ENCODE results near the gene NFATC2.

NFATC2 gene

DNA sequence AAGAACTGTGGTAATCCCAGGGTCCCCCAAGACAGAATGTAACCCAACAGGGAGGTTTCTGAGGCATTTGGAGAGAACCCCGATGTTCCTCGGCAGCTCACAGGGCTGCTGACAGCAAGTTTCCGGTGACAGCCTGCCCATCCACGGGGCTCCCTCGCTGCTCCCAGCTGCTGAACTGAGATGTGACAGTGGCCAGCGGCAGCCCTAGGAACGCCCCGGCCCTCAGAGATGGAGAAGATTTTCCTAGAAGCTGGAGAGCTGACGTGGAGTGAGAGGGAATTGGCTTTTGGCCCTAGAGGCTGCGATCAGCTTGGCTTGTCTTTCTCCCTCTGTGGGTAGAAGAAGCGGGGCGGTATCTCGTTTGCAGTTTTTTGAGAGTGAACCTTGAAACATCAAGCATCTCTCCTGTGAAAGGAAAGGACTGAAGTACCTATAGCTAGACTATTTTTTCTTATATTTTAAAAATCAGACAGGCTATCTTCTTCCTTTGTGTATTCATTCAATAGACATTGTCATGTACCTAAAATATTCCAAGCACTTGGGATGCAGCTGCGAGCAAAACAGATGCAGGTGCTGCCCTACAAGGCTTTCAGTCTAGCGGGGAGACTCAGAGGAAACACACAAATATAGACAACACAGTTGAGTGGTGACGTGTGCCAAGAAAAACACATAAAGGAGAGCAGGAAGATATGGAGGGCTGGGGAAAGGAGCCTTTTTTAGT is 28.4 kb upstream of the NFATC2 start:
- no peak for TF ChIP-seq POLR2AphosphoS5 (IDR thresholded peaks at IDR 0.05; ENCODE audit: low read depth, low read length)
- TF ChIP-seq FOXP2 (optimal IDR thresholded peaks at IDR 0.05; ENCODE audit: borderline replicate concordance, extremely low read depth, extremely low read length, insufficient read depth): no peak
- no peak for TF ChIP-seq SIN3A (IDR thresholded peaks at IDR 0.05; ENCODE audit: borderline replicate concordance, insufficient read depth, low read length)

DNA sequence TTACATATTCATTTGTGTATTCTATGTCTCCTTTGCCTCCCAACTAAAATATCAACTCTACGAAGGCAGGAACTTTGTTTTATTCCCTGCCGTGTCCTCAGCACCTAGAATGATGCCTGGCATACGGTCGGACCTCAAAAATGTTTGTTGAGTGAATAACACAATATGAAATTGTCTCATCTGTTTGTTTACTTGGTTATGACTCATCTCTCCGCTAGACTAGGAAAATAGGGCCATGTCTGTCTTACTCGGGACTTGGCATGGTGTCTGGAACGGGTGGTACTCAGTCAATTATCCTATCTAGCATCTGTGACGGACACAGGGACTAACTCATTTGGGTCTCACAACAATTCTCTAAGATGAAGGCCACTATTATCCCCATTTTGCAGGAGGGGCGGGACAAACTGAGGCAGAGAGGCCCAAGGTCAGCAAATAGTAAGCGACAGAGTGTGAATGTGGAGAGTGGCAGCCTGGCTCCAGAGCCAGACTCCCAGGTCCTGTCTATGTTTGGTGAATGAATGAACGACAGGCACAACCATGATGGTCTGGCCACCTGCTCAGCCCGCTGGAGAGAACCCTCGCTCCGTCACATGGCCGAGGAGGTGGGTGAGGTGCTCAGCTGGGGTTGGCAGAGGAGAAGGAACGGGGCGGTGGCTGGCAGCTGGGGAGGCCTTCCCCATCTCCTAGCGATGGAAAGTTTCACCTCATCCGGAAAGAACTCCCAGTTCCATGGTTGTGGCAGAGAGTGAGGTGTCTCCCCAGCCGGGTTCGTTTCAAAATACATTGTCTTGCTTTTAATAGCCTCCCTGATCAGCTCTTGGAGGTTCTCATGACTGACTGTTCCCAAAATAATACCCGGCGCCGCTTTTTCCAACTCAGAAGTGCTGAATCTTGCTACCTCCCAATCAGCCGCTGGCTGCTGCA is 27.6 kb upstream of the NFATC2 start:
- TF ChIP-seq POLR2AphosphoS5 (IDR thresholded peaks at IDR 0.05; ENCODE audit: low read depth, low read length) (no peak), REST (IDR thresholded peaks at IDR 0.05; ENCODE audit: insufficient read depth in 1 of 2, low read depth in 2 of 2, low read length in 2 of 2) (no peak), SIN3A (IDR thresholded peaks at IDR 0.05; ENCODE audit: borderline replicate concordance, insufficient read depth, low read length) (no peak), FOXP2 (optimal IDR thresholded peaks at IDR 0.05; ENCODE audit: borderline replicate concordance, extremely low read depth, extremely low read length, insufficient read depth) (no peak), TAF1 (IDR thresholded peaks at IDR 0.05; ENCODE audit: borderline replicate concordance, insufficient read depth, low read length) (no peak)

DNA sequence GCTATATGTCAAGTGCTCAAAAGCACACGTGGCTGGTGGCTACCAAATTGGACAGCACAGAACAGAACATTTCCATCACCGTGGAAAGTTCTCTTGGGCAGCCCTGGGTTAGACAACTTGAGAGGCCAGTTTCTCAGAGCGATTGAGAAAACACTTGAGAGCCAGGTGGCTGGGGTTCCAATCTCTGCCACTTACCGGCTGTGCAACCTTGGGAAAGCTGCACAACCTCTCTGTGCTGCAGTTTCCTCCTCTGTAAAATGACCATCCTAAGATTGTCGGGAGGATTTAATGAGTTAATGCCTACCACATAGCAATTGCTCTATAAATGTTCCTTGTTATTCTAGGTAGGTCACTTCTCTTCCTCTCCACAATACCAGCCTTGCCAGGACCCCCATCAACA is 25.1 kb upstream of the NFATC2 start:
- no peak for TF ChIP-seq POLR2AphosphoS5 (IDR thresholded peaks at IDR 0.05; ENCODE audit: low read depth, low read length)
- no peak for TF ChIP-seq FOXP2 (optimal IDR thresholded peaks at IDR 0.05; ENCODE audit: borderline replicate concordance, extremely low read depth, extremely low read length, insufficient read depth)
- no peak for TF ChIP-seq TAF1 (IDR thresholded peaks at IDR 0.05; ENCODE audit: borderline replicate concordance, insufficient read depth, low read length)
- no peak for TF ChIP-seq SIN3A (IDR thresholded peaks at IDR 0.05; ENCODE audit: borderline replicate concordance, insufficient read depth, low read length)
- no peak for TF ChIP-seq REST (IDR thresholded peaks at IDR 0.05; ENCODE audit: insufficient read depth in 1 of 2, low read depth in 2 of 2, low read length in 2 of 2)

- TF ChIP-seq SIN3A (IDR thresholded peaks at IDR 0.05; ENCODE audit: borderline replicate concordance, insufficient read depth, low read length) (no peak), TAF1 (IDR thresholded peaks at IDR 0.05; ENCODE audit: borderline replicate concordance, insufficient read depth, low read length) (no peak), REST (IDR thresholded peaks at IDR 0.05; ENCODE audit: insufficient read depth in 1 of 2, low read depth in 2 of 2, low read length in 2 of 2) (no peak), FOXP2 (optimal IDR thresholded peaks at IDR 0.05; ENCODE audit: borderline replicate concordance, extremely low read depth, extremely low read length, insufficient read depth) (no peak), POLR2AphosphoS5 (IDR thresholded peaks at IDR 0.05; ENCODE audit: low read depth, low read length) (no peak)
Observed at GRCh38 chr20:51566594-51566993, 24.1 kb upstream of the NFATC2 start.

GRCh38 chr20:51565298-51566144 is 23.0 kb upstream of the NFATC2 start:
- TF ChIP-seq SIN3A (IDR thresholded peaks at IDR 0.05; ENCODE audit: borderline replicate concordance, insufficient read depth, low read length) (no peak), FOXP2 (optimal IDR thresholded peaks at IDR 0.05; ENCODE audit: borderline replicate concordance, extremely low read depth, extremely low read length, insufficient read depth) (no peak), REST (IDR thresholded peaks at IDR 0.05; ENCODE audit: insufficient read depth in 1 of 2, low read depth in 2 of 2, low read length in 2 of 2) (no peak), TAF1 (IDR thresholded peaks at IDR 0.05; ENCODE audit: borderline replicate concordance, insufficient read depth, low read length) (no peak), POLR2AphosphoS5 (IDR thresholded peaks at IDR 0.05; ENCODE audit: low read depth, low read length) (no peak)

All from PFSK-1 (cell line).